HUES64 (cell line): ENCODE data around the gene TMEM98.
"Not testable (repeated sequence)": the region's sequence is repeated elsewhere in the genome, so short reads cannot be mapped to it uniquely, and the experiment has no call there.

Experiments
- H3K27ac ChIP-seq: 2 replicates; pipeline ENCODE4 v1.7.0; 2013; ENCODE audit warnings: low read depth, low read length, inconsistent platforms
- H3K27me3 ChIP-seq: 2 replicates; pipeline ENCODE4 v1.6.1; 2013; ENCODE audit warnings: mild to moderate bottlenecking, low read length; ENCODE audit not compliant: insufficient read depth
- H3K36me3 ChIP-seq: 2 replicates; pipeline ENCODE4 v1.6.1; 2013; ENCODE audit warnings: mild to moderate bottlenecking, low read length; ENCODE audit not compliant: insufficient read depth
- H3K4me1 ChIP-seq: 2 replicates; pipeline ENCODE4 v1.6.1; 2013; ENCODE audit warnings: mild to moderate bottlenecking, low read length, moderate library complexity; ENCODE audit not compliant: insufficient read depth
- H3K4me3 ChIP-seq: 2 replicates; pipeline ENCODE4 v1.5.1; 2013; ENCODE audit warnings: mild to moderate bottlenecking, low read length, moderate library complexity
- H3K9ac ChIP-seq: 2 replicates; pipeline ENCODE4 v1.6.1; 2013; ENCODE audit warnings: mild to moderate bottlenecking, low read depth, low read length
- H3K9me3 ChIP-seq: 2 replicates; pipeline ENCODE4 v1.6.1; 2013; ENCODE audit warnings: low read depth, low read length; ENCODE audit not compliant: insufficient read depth
- WGBS: fragments of 150-250, 120-280 bp; methylation state at CpG from one replicate; pipeline ENCODE4 v1.1.7; 2013; ENCODE audit warnings: missing lambda C conversion rate; 5-methylcytosine and 5-hydroxymethylcytosine counted together

TMEM98 gene

GRCh38 chr17:32943647-32944191 lies 15.8 kb downstream of the TMEM98 start:
- no peaks in the 10 kb centered on the region for H3K27me3 ChIP-seq
- H3K9me3 ChIP-seq, result no peaks in the 10 kb centered on the region
- H3K4me3 ChIP-seq, result no peak overlapping the region
- peaks cover 33% of the 10 kb centered on the region for H3K36me3 ChIP-seq
- H3K9ac ChIP-seq, result no peak overlapping the region
- no peaks in the 10 kb centered on the region; the same call in 1 of the 2 replicates for H3K4me1 ChIP-seq
- whole genome bisulfite sequencing, result 88% methylated on average over 8 of the region's 8 CpGs
- no peak overlapping the region for H3K27ac ChIP-seq

GRCh38 chr17:32944248-32945020 lies 16.5 kb downstream of the TMEM98 start:
- Histone ChIP-seq H3K4me3 (no peak overlapping the region), H3K36me3 (peaks cover 30% of the 10 kb centered on the region), H3K9me3 (no peaks in the 10 kb centered on the region), H3K27ac (no peak overlapping the region), H3K4me1 (no peaks in the 10 kb centered on the region; the same call in 1 of the 2 replicates), H3K27me3 (no peaks in the 10 kb centered on the region), H3K9ac (no peak overlapping the region)
- WGBS, result 91% methylated on average over 3 of the region's 4 CpGs

- Histone ChIP-seq H3K27ac (no peak overlapping the region), H3K9me3 (no peaks in the 10 kb centered on the region), H3K27me3 (no peaks in the 10 kb centered on the region), H3K4me1 (no peaks in the 10 kb centered on the region; the same call in 1 of the 2 replicates), H3K9ac (no peak overlapping the region), H3K4me3 (no peak overlapping the region), H3K36me3 (peaks cover 9% of the 10 kb centered on the region)
- WGBS, result 81% methylated on average over 3 of the region's 3 CpGs
Observed at GRCh38 chr17:32946375-32947135, 18.6 kb downstream of the TMEM98 start.

GRCh38 chr17:32947736-32948135 lies 19.8 kb downstream of the TMEM98 start:
- H3K9me3 ChIP-seq, result no peaks in the 10 kb centered on the region
- no peak overlapping the region for H3K9ac ChIP-seq
- H3K27me3 ChIP-seq, result no peaks in the 10 kb centered on the region
- no peaks in the 10 kb centered on the region; the same call in 1 of the 2 replicates for H3K4me1 ChIP-seq
- H3K27ac ChIP-seq, result no peak overlapping the region
- 100% methylated on average over 1 of the region's 1 CpG for WGBS
- H3K36me3 ChIP-seq, result no peaks in the 10 kb centered on the region
- no peak overlapping the region for H3K4me3 ChIP-seq

- 86% methylated on average over 6 of the region's 7 CpGs for WGBS
- no peaks in the 10 kb centered on the region; the same call in 1 of the 2 replicates for H3K4me1 ChIP-seq
- H3K9me3 ChIP-seq, result no peaks in the 10 kb centered on the region
- no peaks in the 10 kb centered on the region for H3K27me3 ChIP-seq
- H3K27ac ChIP-seq, result no peak overlapping the region
- no peaks in the 10 kb centered on the region for H3K36me3 ChIP-seq
- H3K9ac ChIP-seq, result no peak overlapping the region
- H3K4me3 ChIP-seq, result no peak overlapping the region
Observed at GRCh38 chr17:32949181-32949580, 21.2 kb downstream of the TMEM98 start.

GRCh38 chr17:32952491-32952890 lies 24.5 kb downstream of the TMEM98 start:
- H3K27ac ChIP-seq, H3K9ac ChIP-seq, H3K9me3 ChIP-seq, H3K4me3 ChIP-seq, H3K36me3 ChIP-seq, H3K4me1 ChIP-seq, H3K27me3 ChIP-seq: not testable (repeated sequence)
- WGBS, result 86% methylated on average over 1 of the region's 1 CpG

- Histone ChIP-seq H3K36me3 (no peaks in the 10 kb centered on the region), H3K4me3 (no peak overlapping the region), H3K4me1 (no peaks in the 10 kb centered on the region; the same call in 1 of the 2 replicates), H3K9me3 (no peaks in the 10 kb centered on the region), H3K27me3 (no peaks in the 10 kb centered on the region), H3K27ac (no peak overlapping the region), H3K9ac (no peak overlapping the region)
Observed at GRCh38 chr17:32953045-32953444, 25.1 kb downstream of the TMEM98 start.

GRCh38 chr17:32953857-32954256 lies 25.9 kb downstream of the TMEM98 start:
- no peaks in the 10 kb centered on the region for H3K27me3 ChIP-seq
- no peak overlapping the region for H3K4me3 ChIP-seq
- H3K9me3 ChIP-seq, result no peaks in the 10 kb centered on the region
- no peaks in the 10 kb centered on the region for H3K36me3 ChIP-seq
- H3K4me1 ChIP-seq, result no peaks in the 10 kb centered on the region
- 92% methylated on average over 2 of the region's 2 CpGs for WGBS
- no peak overlapping the region for H3K9ac ChIP-seq
- H3K27ac ChIP-seq, result no peak overlapping the region

- H3K27me3 ChIP-seq, result no peaks in the 10 kb centered on the region
- no peak overlapping the region for H3K4me3 ChIP-seq
- WGBS, result 82% methylated on average over 8 of the region's 8 CpGs
- H3K27ac ChIP-seq, result no peak overlapping the region
- H3K4me1 ChIP-seq, result no peaks in the 10 kb centered on the region
- no peaks in the 10 kb centered on the region for H3K36me3 ChIP-seq
- no peaks in the 10 kb centered on the region for H3K9me3 ChIP-seq
- no peak overlapping the region for H3K9ac ChIP-seq
Observed at GRCh38 chr17:32954477-32954876, 26.5 kb downstream of the TMEM98 start.

GRCh38 chr17:32955155-32955554 lies 27.2 kb downstream of the TMEM98 start:
- H3K4me3 ChIP-seq, result no peak overlapping the region
- H3K27ac ChIP-seq, result no peak overlapping the region
- no peaks in the 10 kb centered on the region for H3K36me3 ChIP-seq
- no peaks in the 10 kb centered on the region for H3K4me1 ChIP-seq
- H3K9ac ChIP-seq, result no peak overlapping the region
- no peaks in the 10 kb centered on the region for H3K9me3 ChIP-seq
- WGBS, result 57% methylated on average over 1 of the region's 1 CpG
- H3K27me3 ChIP-seq, result no peaks in the 10 kb centered on the region

- Histone ChIP-seq H3K27ac (no peak overlapping the region), H3K9ac (no peak overlapping the region), H3K9me3 (no peaks in the 10 kb centered on the region), H3K4me3 (no peak overlapping the region), H3K27me3 (no peaks in the 10 kb centered on the region), H3K36me3 (no peaks in the 10 kb centered on the region), H3K4me1 (no peaks in the 10 kb centered on the region)
- 88% methylated on average over 5 of the region's 5 CpGs for WGBS
Observed at GRCh38 chr17:32956240-32956970, 28.5 kb downstream of the TMEM98 start.
